AG04449 (cell line): ENCODE measurements around the gene MAST3.

Experiments
- CTCF ChIA-PET: fragments of 350-600 bp; formaldehyde crosslinking; extraction: SDS; loops from one replicate; lab custom pipeline; 2021; ENCODE audit warnings: antibody characterized with exemption; lab: Yijun Ruan, JAX
- POLR2A ChIA-PET: fragments of 400-600, 350-600 bp; formaldehyde crosslinking; extraction: SDS; loops from one replicate; lab custom pipeline; 2020; ENCODE audit warnings: antibody characterized with exemption, inconsistent platforms; lab: Yijun Ruan, JAX
- DNase-seq: peaks from one replicate; pipeline ENCODE4 v3.0.0-alpha.2; 2010; ENCODE audit warnings: low read depth, low spot score
- H3K4me3 ChIP-seq: 2 replicates; pipeline ENCODE4 v1.5.1; 2011; ENCODE audit warnings: low read depth, mild to moderate bottlenecking, control low read depth, low read length
- TF ChIP-seq, protein P1 (sequence below): IDR thresholded peaks from one replicate; pipeline ENCODE4 v1.5.1; 2011; ENCODE audit warnings: mild to moderate bottlenecking, moderate library complexity, low read length, control low read depth, inconsistent platforms; ENCODE audit not compliant: insufficient read depth; ENCODE audit errors: missing control alignments

The MAST3 gene

GRCh38 chr19:18173572-18174288 is 76.2 kb downstream of the MAST3 start, which contains the start of gene IFI30:
Gene IFI30 (plus strand): TSS chr19:18173813. CDS start chr19:18173842, 29 bp downstream.
- POLR2A ChIA-PET = no interaction called here
- DNase-seq = no peak
- TF ChIP-seq, protein P1, sequence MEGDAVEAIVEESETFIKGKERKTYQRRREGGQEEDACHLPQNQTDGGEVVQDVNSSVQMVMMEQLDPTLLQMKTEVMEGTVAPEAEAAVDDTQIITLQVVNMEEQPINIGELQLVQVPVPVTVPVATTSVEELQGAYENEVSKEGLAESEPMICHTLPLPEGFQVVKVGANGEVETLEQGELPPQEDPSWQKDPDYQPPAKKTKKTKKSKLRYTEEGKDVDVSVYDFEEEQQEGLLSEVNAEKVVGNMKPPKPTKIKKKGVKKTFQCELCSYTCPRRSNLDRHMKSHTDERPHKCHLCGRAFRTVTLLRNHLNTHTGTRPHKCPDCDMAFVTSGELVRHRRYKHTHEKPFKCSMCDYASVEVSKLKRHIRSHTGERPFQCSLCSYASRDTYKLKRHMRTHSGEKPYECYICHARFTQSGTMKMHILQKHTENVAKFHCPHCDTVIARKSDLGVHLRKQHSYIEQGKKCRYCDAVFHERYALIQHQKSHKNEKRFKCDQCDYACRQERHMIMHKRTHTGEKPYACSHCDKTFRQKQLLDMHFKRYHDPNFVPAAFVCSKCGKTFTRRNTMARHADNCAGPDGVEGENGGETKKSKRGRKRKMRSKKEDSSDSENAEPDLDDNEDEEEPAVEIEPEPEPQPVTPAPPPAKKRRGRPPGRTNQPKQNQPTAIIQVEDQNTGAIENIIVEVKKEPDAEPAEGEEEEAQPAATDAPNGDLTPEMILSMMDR = no peak
- CTCF ChIA-PET = interaction anchor here (1.0 to 4.9 kb wide), 5 partner anchors 10 to 78 kb away, joined by 4 to 32 read pairs (median 5); partner anchors contain the start of gene MPV17L2
- H3K4me3 ChIP-seq = peak within 1 kb of the TSS; percentile 71

DNA sequence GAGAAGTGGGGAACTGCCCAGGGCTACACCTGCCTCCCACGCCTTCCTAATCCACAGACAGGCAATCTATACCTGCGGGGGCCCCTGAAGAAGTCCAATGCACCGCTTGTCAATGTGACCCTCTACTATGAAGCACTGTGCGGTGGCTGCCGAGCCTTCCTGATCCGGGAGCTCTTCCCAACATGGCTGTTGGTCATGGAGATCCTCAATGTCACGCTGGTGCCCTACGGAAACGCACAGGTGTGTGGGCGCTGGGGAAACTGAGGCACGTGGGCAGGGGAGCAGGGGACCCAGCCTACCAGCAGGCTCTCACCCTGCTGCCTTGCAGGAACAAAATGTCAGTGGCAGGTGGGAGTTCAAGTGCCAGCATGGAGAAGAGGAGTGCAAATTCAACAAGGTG is 77.4 kb downstream of the MAST3 start:
- POLR2A ChIA-PET = no interaction called here
- CTCF ChIA-PET = interaction anchor here (1.1 to 4.9 kb wide), 5 partner anchors 11 to 79 kb away, joined by 4 to 32 read pairs (median 4); partner anchors contain the start of gene MPV17L2
- no peak for DNase-seq
- TF ChIP-seq, protein P1 = no peak
- H3K4me3 ChIP-seq = no peak overlapping the region

DNA sequence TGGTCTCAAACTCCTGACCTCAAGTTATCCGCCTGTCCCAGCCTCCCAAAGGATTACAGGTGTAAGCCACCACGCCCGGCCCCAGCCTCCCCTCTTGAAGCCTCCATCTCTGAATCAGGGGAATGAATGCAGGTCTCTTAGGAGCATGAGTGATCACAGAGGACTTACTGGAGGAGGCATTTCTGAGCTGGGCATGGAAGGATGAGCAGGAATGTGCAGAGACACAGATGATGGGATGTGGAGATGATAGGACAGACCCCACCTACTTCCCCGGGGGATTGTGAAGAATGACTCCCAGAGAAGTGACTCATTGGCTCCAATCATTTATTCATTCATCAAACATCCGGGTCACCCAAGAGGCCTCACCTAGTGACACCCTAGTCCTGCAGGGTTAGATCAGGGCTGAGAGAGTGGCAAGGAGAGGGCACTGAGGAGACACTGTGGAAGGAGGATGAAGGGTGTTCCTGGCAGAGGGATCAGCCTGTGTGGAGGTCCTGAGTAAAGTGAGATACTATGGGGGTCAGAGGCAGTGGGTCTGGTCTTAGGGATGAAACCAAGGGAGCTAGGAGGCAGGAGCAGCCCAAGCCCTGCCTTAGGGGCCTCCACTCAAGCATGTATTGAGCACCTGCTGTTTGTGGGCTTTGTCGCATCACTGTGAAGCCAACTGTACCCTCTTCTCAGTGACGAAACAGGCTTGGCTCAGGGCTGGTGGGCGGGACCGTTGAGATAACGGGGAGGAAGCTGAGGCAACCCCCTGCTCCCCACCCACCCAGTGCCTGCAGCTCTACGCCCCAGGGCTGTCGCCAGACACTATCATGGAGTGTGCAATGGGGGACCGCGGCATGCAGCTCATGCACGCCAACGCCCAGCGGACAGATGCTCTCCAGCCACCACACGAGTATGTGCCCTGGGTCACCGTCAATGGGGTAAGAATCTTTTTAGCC is 79.1 kb downstream of the MAST3 start:
- CTCF ChIA-PET = interaction anchor here (0.8 to 4.9 kb wide), 9 partner anchors 8 to 152 kb away, joined by 3 to 32 read pairs (median 4); partner anchors contain the start of gene RAB3A
- TF ChIP-seq, protein P1 = no peak
- no peak overlapping the region for H3K4me3 ChIP-seq
- POLR2A ChIA-PET = no interaction called here
- DNase-seq = no peak

GRCh38 chr19:18179957-18180356 is 82.4 kb downstream of the MAST3 start:
- POLR2A ChIA-PET = no interaction called here
- CTCF ChIA-PET = interaction anchor here (0.6 kb wide), 2 partner anchors 78 to 341 kb away, joined by 3 to 4 read pairs; no protein-coding TSS in a partner anchor
- TF ChIP-seq, protein P1 = no peak
- H3K4me3 ChIP-seq = no peak overlapping the region
- DNase-seq = no peak

GRCh38 chr19:18183529-18183928 is 86.0 kb downstream of the MAST3 start:
- CTCF ChIA-PET = interaction anchor here (0.7 to 3.5 kb wide), 5 partner anchors 8 to 70 kb away, joined by 3 to 19 read pairs (median 15); no protein-coding TSS in a partner anchor
- H3K4me3 ChIP-seq = no peak overlapping the region
- POLR2A ChIA-PET = no interaction called here
- TF ChIP-seq, protein P1 = no peak
- no peak for DNase-seq
